Sigmoid colon (tissue), 4 donors: Measurements from ENCODE around the gene FAH.

Experiments
- CTCF ChIP-seq, 4 experiments: fragments of 450-650 bp in 3 of 4; fragments of 200-600 bp in 1 of 4; IDR thresholded peaks; one replicate each; pipeline ENCODE4 v1.5.1; 2016 to 2019; ENCODE audit warnings: antibody characterized with exemption in 4 of 4, mild to moderate bottlenecking in 3 of 4, moderate library complexity in 2 of 4
- POLR2A ChIP-seq, 2 donors: fragments of 450-650 bp; IDR thresholded peaks; one replicate each; pipeline ENCODE4 v1.6.1; 2016; ENCODE audit warnings: antibody characterized with exemption in 2 of 2, mild to moderate bottlenecking in 2 of 2, moderate library complexity in 2 of 2
- POLR2AphosphoS5 ChIP-seq, 4 donors: sonication (generic); formaldehyde crosslinking; IDR thresholded peaks; one replicate each; pipeline ENCODE4 v1.6.1; 2017; ENCODE audit warnings: antibody characterized with exemption in 4 of 4

GRCh38 chr15:80191198-80191597 is 38.4 kb downstream of the FAH start:
- TF ChIP-seq POLR2A (IDR thresholded peaks at IDR 0.05), result no peak
- TF ChIP-seq CTCF (IDR thresholded peaks at IDR 0.05), result no peak
- TF ChIP-seq POLR2AphosphoS5 (IDR thresholded peaks at IDR 0.05), result no peak
